GM12874 (cell line): ENCODE measurements around the gene STXBP5.

Source experiments
- CTCF ChIP-seq: IDR thresholded peaks from 2 replicates; pipeline ENCODE4 v1.5.1; 2011; ENCODE audit warnings: low read depth, mild to moderate bottlenecking, control low read depth, low read length, moderate library complexity; ENCODE audit not compliant: insufficient read depth

STXBP5 gene

DNA sequence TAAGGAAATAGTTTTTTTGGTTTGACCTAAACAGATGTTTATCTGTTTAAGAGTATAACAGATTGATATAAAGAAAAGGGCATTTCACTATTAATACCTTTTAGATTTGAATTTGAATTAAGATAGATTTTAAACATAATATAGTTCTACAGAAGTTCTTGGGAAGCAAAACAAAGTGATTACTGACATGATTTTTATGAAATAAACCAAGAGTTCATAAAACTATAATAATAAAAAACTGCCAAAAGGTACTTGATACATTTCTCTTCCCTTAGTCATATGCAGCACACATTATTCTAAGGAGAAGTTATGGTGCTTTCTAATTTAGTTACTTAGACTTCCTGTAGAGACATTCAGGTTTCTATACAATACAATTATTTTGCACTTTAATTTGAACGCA lies 9.6 kb downstream of the STXBP5 start:
- TF ChIP-seq CTCF = no peak

- TF ChIP-seq CTCF = no peak
Observed at GRCh38 chr6:147214248-147215227, 10.3 kb downstream of the STXBP5 start.

DNA sequence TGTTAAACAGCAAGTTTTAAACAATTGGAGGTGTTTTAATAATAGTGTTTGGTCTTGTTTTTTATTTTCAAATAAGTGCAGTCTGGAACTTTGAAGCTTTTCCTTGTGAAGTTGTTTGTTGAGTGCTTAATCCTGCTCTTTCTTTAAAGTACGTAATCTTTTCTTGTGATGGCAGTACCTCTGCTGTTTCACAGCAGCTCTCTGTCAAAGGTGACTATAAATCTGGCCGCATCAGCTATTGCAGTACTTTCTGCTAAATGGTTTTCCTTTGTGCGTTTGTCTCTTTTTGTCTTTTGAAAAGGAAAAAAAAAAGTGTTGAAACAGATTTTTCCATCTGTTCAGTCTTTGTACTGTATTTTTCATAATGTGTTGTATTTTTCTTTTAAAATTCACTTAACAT lies 12.7 kb downstream of the STXBP5 start:
- no peak for TF ChIP-seq CTCF

DNA sequence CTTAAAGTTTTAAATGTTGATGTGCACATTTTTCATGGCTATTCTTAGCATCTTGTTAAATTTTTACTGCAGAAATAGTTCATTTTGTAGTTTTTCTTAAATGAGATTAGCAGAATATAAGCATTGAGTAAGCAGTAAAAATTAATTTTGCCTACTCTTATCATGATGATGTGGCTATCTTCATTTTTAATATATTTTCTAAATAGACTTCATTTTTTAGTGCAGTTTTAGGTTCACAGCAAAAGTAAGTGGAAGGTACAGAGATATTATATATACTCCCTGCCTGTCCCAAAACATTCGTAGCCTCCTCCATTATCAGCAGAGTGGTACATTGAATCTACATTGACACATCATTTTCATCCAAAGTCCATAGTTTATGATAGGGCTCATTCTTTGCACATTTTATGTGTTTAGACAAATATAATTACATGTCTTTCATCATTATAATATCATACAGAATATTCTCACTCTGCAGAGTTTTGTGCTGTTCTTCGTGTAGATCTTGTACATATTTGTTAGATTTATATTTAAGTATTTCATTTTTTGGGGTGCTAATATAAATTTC lies 13.7 kb downstream of the STXBP5 start:
- no peak for TF ChIP-seq CTCF

- TF ChIP-seq CTCF = no peak
Observed at GRCh38 chr6:147218797-147219196, 14.6 kb downstream of the STXBP5 start.

DNA sequence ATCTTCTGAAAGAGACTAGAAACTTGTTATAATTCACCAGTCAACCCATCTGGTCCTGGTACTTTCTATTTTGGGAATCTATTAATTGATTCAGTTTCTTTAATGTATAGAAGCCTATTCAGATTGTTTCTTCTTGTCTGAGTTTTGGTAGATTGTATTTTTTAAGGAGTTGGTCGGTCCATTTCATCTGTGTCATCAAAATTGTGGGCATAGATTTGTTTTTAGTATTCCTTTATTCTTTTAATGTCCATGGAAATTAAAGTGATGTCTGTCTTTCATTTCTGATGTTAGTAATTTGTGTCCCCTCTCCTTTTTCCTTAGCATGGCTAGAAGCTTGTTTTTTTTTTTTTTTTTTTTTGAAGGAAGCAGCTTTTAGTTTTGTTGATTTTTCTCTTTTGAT lies 15.2 kb downstream of the STXBP5 start:
- TF ChIP-seq CTCF = no peak

DNA sequence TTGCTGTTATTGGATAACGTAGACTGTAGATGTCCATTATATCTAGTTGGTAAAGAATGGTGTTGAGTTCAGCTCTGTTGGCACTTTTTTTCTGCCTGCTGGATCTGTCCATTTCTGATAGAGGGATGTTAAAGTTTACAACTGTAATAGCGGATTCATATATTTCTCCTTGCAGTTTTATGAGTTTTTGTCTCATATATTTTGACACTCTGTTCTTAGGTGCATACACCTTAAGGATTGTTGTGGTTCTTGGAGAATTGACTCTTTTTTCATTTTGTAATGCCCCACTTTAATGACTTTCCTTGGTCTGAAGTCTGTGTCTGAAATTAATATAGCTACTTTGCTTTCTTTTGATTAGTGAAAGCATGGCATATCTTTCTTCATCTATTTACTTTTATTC lies 16.1 kb downstream of the STXBP5 start:
- TF ChIP-seq CTCF = no peak
